Activated B cell treated with CpG ODN at 0.5 μM for 24 hours (primary cell): ENCODE data around the gene NEK1. TPM values are rescaled to one million over a fixed set of nuclear protein-coding genes. Genes with fewer than 3 reads are reported as not detected.
"Not testable (repeated sequence)": the region's sequence is repeated elsewhere in the genome, so short reads cannot be mapped to it uniquely, and the experiment has no call there.

ENCODE experiments used
- ATAC-seq: fragments of 200-7000 bp; cut with Tn5 transposase; one replicate; pipeline ENCODE4 v1.10.0; 2021; ENCODE audit warnings: low read depth, mild to moderate bottlenecking, moderate library complexity
- CTCF ChIA-PET: fragments of 350-600 bp; sonication (Branson Sonifier 250); formaldehyde crosslinking; loops from one replicate; lab custom pipeline; 2021; ENCODE audit warnings: antibody characterized with exemption; lab: Charles Lee
- POLR2A ChIA-PET: fragments of 350-600 bp; sonication (Branson Sonifier 250); formaldehyde crosslinking; loops from one replicate; lab custom pipeline; 2021; ENCODE audit warnings: antibody characterized with exemption; lab: Charles Lee
- DNase-seq: peaks from one replicate; pipeline ENCODE4 v3.0.0; 2022
- H3K27ac Mint-ChIP-seq: one replicate; pipeline ENCODE4 v1.8.0; 2020; ENCODE audit warnings: mixed read lengths
- H3K27me3 Mint-ChIP-seq: one replicate; pipeline ENCODE4 v1.8.0; 2021; ENCODE audit warnings: mixed read lengths
- H3K36me3 Mint-ChIP-seq: one replicate; pipeline ENCODE4 v1.8.0; 2021; ENCODE audit warnings: low read depth, mixed read lengths
- H3K4me1 Mint-ChIP-seq: one replicate; pipeline ENCODE4 v1.8.0; 2021; ENCODE audit warnings: mixed read lengths
- H3K4me3 Mint-ChIP-seq: one replicate; pipeline ENCODE4 v1.8.0; 2020; ENCODE audit warnings: mild to moderate bottlenecking, mixed read lengths
- H3K9me3 Mint-ChIP-seq: one replicate; pipeline ENCODE4 v1.8.0; 2020; ENCODE audit warnings: mixed read lengths
- intact Hi-C: fragments of 100-400 bp; cut with micrococcal nuclease; formaldehyde crosslinking; loops from one replicate; pipeline ENCODE4 v1.15.1; 2024
- total RNA-seq: library from RNA; stranded (reverse); gene quantifications from 2 replicates; pipeline ENCODE4 v1.2.3, GENCODE V29; 2022
- TF ChIP-seq, protein P1 (sequence below): fragments of 200-600 bp; IDR thresholded peaks from one replicate; pipeline ENCODE4 v1.8.0; 2022; ENCODE audit warnings: antibody characterized with exemption, mild to moderate bottlenecking

The NEK1 gene
- total RNA-seq, 1 donor from 2014 or later: 14.3 TPM

DNA sequence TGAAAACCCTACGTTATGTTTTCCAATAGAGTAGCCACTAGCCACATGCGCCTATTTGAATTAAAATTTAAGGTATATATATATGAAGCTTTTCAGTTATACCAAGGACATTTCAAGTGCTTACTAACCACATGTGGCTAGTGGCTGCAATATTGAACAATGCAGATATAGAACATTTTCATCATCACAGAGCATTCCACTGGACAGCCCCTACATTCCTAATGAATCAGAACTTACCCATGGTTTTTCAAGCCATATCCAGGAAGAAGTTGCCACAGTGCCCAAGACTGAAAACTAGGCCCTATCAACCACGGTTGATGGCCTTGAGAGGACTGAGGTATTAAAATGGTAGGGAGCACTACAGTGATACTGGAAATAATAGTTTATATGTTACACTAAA is 29.7 kb downstream of the NEK1 start:
- H3K4me3 Mint-ChIP-seq: no peak overlapping the region
- no peaks in the 10 kb centered on the region for H3K27me3 Mint-ChIP-seq
- intact Hi-C loops: no loop called here
- ATAC-seq (no peak), DNase-seq (no peak)
- no peaks in the 10 kb centered on the region for H3K4me1 Mint-ChIP-seq
- H3K36me3 Mint-ChIP-seq: peaks cover 34% of the 10 kb centered on the region
- ChIA-PET CTCF (no interaction called here), POLR2A (no interaction called here)
- TF ChIP-seq, protein P1, sequence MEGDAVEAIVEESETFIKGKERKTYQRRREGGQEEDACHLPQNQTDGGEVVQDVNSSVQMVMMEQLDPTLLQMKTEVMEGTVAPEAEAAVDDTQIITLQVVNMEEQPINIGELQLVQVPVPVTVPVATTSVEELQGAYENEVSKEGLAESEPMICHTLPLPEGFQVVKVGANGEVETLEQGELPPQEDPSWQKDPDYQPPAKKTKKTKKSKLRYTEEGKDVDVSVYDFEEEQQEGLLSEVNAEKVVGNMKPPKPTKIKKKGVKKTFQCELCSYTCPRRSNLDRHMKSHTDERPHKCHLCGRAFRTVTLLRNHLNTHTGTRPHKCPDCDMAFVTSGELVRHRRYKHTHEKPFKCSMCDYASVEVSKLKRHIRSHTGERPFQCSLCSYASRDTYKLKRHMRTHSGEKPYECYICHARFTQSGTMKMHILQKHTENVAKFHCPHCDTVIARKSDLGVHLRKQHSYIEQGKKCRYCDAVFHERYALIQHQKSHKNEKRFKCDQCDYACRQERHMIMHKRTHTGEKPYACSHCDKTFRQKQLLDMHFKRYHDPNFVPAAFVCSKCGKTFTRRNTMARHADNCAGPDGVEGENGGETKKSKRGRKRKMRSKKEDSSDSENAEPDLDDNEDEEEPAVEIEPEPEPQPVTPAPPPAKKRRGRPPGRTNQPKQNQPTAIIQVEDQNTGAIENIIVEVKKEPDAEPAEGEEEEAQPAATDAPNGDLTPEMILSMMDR: no peak
- no peaks in the 10 kb centered on the region for H3K9me3 Mint-ChIP-seq
- H3K27ac Mint-ChIP-seq: no peak overlapping the region

DNA sequence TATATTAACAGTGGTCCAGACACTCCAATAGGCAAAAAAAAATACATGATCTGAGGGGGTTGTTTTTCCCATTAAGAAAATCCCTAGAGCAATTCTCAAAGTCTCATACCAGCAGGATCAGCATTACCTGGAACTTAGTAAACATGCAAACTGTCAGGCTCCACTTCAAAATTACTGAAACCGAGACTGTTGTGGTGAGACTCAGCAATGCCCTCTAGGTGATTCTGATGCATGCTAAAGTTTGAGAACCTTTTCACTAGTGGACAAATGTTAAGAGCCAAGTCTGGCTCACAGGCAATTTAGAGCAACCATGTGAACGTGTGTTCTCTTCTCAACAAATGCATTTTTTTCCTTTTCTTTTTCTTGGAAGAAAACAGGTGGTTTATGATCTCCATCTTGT is 30.2 kb downstream of the NEK1 start:
- intact Hi-C loops: no loop called here
- CTCF ChIA-PET: no interaction called here
- H3K4me1 Mint-ChIP-seq: no peaks in the 10 kb centered on the region
- H3K27me3 Mint-ChIP-seq: no peaks in the 10 kb centered on the region
- ATAC-seq (no peak), DNase-seq (no peak)
- no peaks in the 10 kb centered on the region for H3K9me3 Mint-ChIP-seq
- TF ChIP-seq, protein P1: no peak
- peaks cover 34% of the 10 kb centered on the region for H3K36me3 Mint-ChIP-seq
- POLR2A ChIA-PET: no interaction called here
- H3K27ac Mint-ChIP-seq: no peak overlapping the region
- no peak overlapping the region for H3K4me3 Mint-ChIP-seq

DNA sequence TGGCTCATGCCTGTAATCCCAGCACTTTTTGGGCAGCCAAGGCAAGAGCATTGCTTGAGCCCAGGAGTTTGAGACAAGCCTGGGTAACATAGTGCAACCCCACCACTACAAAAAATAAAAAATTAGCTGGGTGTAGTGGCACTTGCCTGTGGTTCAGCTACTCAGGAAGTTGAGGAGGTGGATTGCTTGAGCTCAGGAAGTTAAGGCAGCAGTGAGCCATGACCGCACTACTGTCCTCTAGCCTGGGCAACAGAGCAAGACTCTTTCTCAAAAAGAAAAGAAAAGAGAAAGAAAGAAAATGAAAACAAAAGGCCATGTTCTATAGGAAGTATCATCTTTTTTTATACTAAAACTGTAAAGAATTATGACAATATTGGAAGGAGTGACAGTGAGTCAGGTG is 38.5 kb downstream of the NEK1 start:
- peaks cover 28% of the 10 kb centered on the region for H3K36me3 Mint-ChIP-seq
- H3K9me3 Mint-ChIP-seq: peaks cover 3% of the 10 kb centered on the region
- peak; percentile 75 for ATAC-seq
- no peak for DNase-seq
- H3K4me3 Mint-ChIP-seq: no peak overlapping the region
- no peaks in the 10 kb centered on the region for H3K27me3 Mint-ChIP-seq
- ChIA-PET CTCF (interaction anchor here (0.5 kb wide), 1 partner anchor 82 kb away, joined by 3 read pairs; no protein-coding TSS in a partner anchor), POLR2A (no interaction called here)
- intact Hi-C loops: no loop called here
- TF ChIP-seq, protein P1: no peak
- H3K27ac Mint-ChIP-seq: peak overlapping the region; percentile 50
- H3K4me1 Mint-ChIP-seq: peaks cover 34% of the 10 kb centered on the region

DNA sequence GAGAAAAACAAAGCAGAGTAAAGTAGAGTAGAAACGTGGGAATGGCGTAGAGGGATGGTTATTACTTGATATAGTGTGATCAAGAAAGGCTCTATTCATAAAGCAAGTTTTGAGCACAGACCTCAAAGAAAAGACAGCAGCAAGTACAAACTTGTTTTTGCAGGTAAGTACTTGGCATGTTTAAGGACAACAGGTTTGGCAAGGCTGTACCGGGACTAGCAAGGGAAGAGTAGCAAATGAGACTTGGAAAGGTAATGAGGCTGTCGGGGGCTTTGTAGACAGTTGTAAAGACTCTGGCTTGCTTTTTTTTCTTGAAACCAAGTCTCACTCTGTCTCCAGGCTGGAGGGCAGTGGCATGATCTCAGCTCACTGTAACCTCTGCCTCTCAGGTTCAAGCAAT is 40.9 kb downstream of the NEK1 start:
- ATAC-seq (no peak), DNase-seq (no peak)
- H3K9me3 Mint-ChIP-seq: peaks cover 3% of the 10 kb centered on the region
- peaks cover 23% of the 10 kb centered on the region for H3K36me3 Mint-ChIP-seq
- ChIA-PET POLR2A (no interaction called here), CTCF (no interaction called here)
- intact Hi-C loops: no loop called here
- TF ChIP-seq, protein P1: no peak
- H3K4me1 Mint-ChIP-seq: peaks cover 36% of the 10 kb centered on the region
- no peak overlapping the region for H3K27ac Mint-ChIP-seq
- no peaks in the 10 kb centered on the region for H3K27me3 Mint-ChIP-seq
- no peak overlapping the region for H3K4me3 Mint-ChIP-seq

DNA sequence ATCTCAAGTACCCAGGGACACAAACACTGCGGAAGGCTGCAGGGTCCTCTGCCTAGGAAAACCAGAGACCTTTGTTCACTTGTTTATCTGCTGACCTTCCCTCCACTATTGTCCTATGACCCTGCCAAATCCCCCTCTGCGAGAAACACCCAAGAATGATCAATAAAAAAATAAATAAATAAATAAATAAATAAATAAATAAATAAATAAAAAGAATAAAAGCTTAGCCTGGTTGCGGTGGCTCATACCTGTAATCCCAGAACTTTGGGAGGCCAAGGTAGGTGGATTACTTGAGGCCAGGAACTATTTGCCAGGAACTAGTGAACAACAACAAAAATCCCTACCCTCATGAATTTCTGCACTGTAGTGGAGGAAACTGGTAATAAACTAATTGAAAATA is 41.4 kb downstream of the NEK1 start:
- Mint-ChIP-seq H3K36me3 (peaks cover 21% of the 10 kb centered on the region), H3K4me1 (peaks cover 39% of the 10 kb centered on the region)
- DNase-seq, H3K9me3 Mint-ChIP-seq, POLR2A ChIA-PET, H3K27ac Mint-ChIP-seq, H3K4me3 Mint-ChIP-seq, ATAC-seq, intact Hi-C loops, CTCF ChIA-PET, H3K27me3 Mint-ChIP-seq: not testable (repeated sequence)

DNA sequence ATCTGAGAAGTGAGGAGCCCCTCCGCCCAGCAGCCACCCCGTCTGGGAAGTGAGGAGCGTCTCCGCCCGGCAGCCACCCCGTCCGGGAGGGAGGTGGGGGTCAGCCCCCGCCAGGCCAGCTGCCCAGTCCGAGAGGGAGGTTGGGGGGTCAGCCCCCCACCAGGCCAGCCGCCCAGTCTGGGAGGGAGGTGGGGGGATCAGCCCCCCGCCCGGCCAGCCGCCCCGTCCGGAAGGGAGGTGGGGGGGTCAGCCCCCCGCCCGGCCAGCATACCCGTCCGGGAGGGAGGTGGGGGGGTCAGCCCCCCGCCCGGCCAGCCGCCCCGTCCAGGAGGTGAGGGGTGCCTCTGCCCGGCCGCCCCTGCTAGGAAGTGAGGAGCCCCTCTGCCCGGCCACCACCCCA is 42.1 kb downstream of the NEK1 start:
- H3K36me3 Mint-ChIP-seq: peaks cover 17% of the 10 kb centered on the region
- H3K27me3 Mint-ChIP-seq, H3K27ac Mint-ChIP-seq, ATAC-seq, H3K9me3 Mint-ChIP-seq, POLR2A ChIA-PET, intact Hi-C loops, H3K4me3 Mint-ChIP-seq, DNase-seq, CTCF ChIA-PET: not testable (repeated sequence)
- H3K4me1 Mint-ChIP-seq: peaks cover 38% of the 10 kb centered on the region

DNA sequence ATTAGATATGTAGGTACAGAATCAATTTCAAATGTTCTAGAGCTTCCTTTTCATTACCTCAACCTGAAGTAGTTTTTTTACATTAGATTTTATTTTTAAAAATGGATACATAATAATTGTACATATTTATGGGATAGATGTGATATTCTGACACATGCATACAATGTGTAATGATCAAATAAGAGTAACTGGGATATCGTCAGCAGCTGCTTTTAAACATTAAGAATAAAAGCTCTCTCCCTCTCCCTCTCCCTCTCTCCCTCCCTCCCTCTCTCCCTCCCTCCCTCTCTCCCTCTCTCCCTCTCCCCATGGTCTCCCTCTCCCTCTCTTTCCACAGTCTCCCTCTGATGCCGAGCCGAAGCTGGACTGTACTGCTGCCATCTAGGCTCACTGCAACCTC is 43.2 kb downstream of the NEK1 start:
- intact Hi-C loops: loop anchor here (5.0 kb wide), 1 partner anchor 572 kb away; no protein-coding TSS in a partner anchor
- H3K9me3 Mint-ChIP-seq, POLR2A ChIA-PET, DNase-seq, H3K27me3 Mint-ChIP-seq, H3K36me3 Mint-ChIP-seq, H3K27ac Mint-ChIP-seq, ATAC-seq, CTCF ChIA-PET, H3K4me3 Mint-ChIP-seq: not testable (repeated sequence)
- peaks cover 29% of the 10 kb centered on the region for H3K4me1 Mint-ChIP-seq
